PC-3 (cell line): ENCODE data around the gene TCF21. TPM values are rescaled to one million over a fixed set of nuclear protein-coding genes. Genes with fewer than 3 reads are reported as not detected.

ENCODE experiments used
- ATAC-seq: fragments of 200-7000 bp; cut with Tn5 transposase; 2 replicates; pipeline ENCODE4 v1.9.1; 2020; ENCODE audit warnings: mild to moderate bottlenecking, moderate library complexity
- BruUV-seq: library from RNA; stranded (reverse); fragments of 400-500 nt; replicated peaks from 2 replicates; lab custom pipeline; 2021; lab: Mats Ljungman, UMichigan
- CTCF ChIA-PET: fragments of 300-600 bp; sonication (Branson Sonifier 250); formaldehyde crosslinking; loops from one replicate; lab custom pipeline; 2022; ENCODE audit warnings: antibody characterized with exemption; lab: Charles Lee
- POLR2A ChIA-PET: fragments of 300-600 bp; sonication (Branson Sonifier 250); formaldehyde crosslinking; loops from one replicate; lab custom pipeline; 2022; ENCODE audit warnings: antibody characterized with exemption; ENCODE audit not compliant: unreplicated experiment; lab: Charles Lee
- DNase-seq: peaks from one replicate; pipeline ENCODE4 v3.0.0-alpha.2; 2015
- H2AFZ ChIP-seq: fragments of 300-600 bp; sonication (generic); 2 replicates; pipeline ENCODE4 v1.6.0; 2016; ENCODE audit warnings: antibody characterized with exemption, low read length
- H3F3A ChIP-seq: fragments of 300-600 bp; sonication (generic); one replicate; pipeline ENCODE4 v1.6.0; 2017; ENCODE audit warnings: antibody characterized with exemption, low read length, control low read depth, mild to moderate bottlenecking; ENCODE audit not compliant: unreplicated experiment
- H3K27ac ChIP-seq: fragments of 300-600 bp; sonication (generic); 2 replicates; pipeline ENCODE4 v1.5.1; 2016; ENCODE audit warnings: mild to moderate bottlenecking, low read length
- H3K27me3 ChIP-seq: fragments of 300-600 bp; sonication (generic); 2 replicates; pipeline ENCODE4 v1.6.1; 2016; ENCODE audit warnings: low read length, mixed read lengths
- H3K36me3 ChIP-seq: fragments of 300-600 bp; sonication (generic); 2 replicates; pipeline ENCODE4 v1.6.1; 2016; ENCODE audit warnings: low read depth, mixed run types, low read length, mixed read lengths
- H3K4me1 ChIP-seq: fragments of 300-600 bp; sonication (generic); 2 replicates; pipeline ENCODE4 v1.5.1; 2016; ENCODE audit warnings: low read length; ENCODE audit not compliant: insufficient read depth
- H3K4me2 ChIP-seq: fragments of 300-600 bp; sonication (generic); 2 replicates; pipeline ENCODE4 v1.6.0; 2016; ENCODE audit warnings: low read length
- H3K4me3 ChIP-seq: fragments of 300-600 bp; sonication (generic); 2 replicates; pipeline ENCODE4 v1.5.1; 2016; ENCODE audit warnings: mild to moderate bottlenecking, low read length, mixed read lengths
- H3K79me2 ChIP-seq: fragments of 300-600 bp; sonication (generic); 2 replicates; pipeline ENCODE4 v1.6.1; 2017; ENCODE audit warnings: low read length, mixed read lengths
- H3K9ac ChIP-seq: fragments of 300-600 bp; sonication (generic); 2 replicates; pipeline ENCODE4 v1.6.0; 2016; ENCODE audit warnings: mild to moderate bottlenecking, low read length
- H3K9me2 ChIP-seq: fragments of 300-600 bp; sonication (generic); replicated peaks from 2 replicates; pipeline ENCODE4 v1.6.1; 2016; ENCODE audit warnings: mixed run types, low read length, mixed read lengths
- H3K9me3 ChIP-seq: fragments of 300-600 bp; sonication (generic); 2 replicates; pipeline ENCODE4 v1.6.1; 2016; ENCODE audit warnings: low read length, mixed read lengths
- H4K20me1 ChIP-seq: fragments of 300-600 bp; sonication (generic); 2 replicates; pipeline ENCODE4 v1.6.1; 2016; ENCODE audit warnings: low read length, mixed read lengths
- CTCF ChIP-seq: fragments of 300-600 bp; sonication (generic); conservative IDR thresholded peaks from 2 replicates; pipeline ENCODE4 v1.5.1; 2017; ENCODE audit warnings: antibody characterized with exemption, low read depth, mild to moderate bottlenecking, low read length
- EZH2 ChIP-seq: fragments of 300-600 bp; sonication (generic); IDR thresholded peaks from one replicate; pipeline ENCODE4 v1.6.1; 2017; ENCODE audit warnings: antibody characterized with exemption, mild to moderate bottlenecking, low read length; ENCODE audit not compliant: unreplicated experiment
- EZH2phosphoT487 ChIP-seq: fragments of 300-600 bp; sonication (generic); IDR thresholded peaks from 2 replicates; pipeline ENCODE4 v1.6.1; 2018; ENCODE audit warnings: mild to moderate bottlenecking, antibody characterized with exemption, low read length, borderline replicate concordance
- intact Hi-C: fragments of 100-400 bp; cut with micrococcal nuclease; formaldehyde crosslinking; loops from 2 replicates; pipeline ENCODE4 v1.9.0; 2023
- total RNA-seq: library from RNA; depleted of rRNA; stranded (reverse); fragments of >200 nt; gene quantifications from 2 replicates; pipeline ENCODE4 v1.2.3, GENCODE V29; 2014

Gene TCF21
- total RNA-seq, 1 experiment from 2014 or later: not detected

- 0 out of 2 replicates have a peak, but pooled peaks cover 5% of the 10 kb centered on the region for H3K4me1 ChIP-seq
- peak overlapping the region; percentile 53 for H3K4me3 ChIP-seq
- TF ChIP-seq CTCF (no peak), EZH2 (peak; percentile 44)
- no peaks in the 10 kb centered on the region for H3K36me3 ChIP-seq
- CTCF ChIA-PET: no interaction called here
- peak overlapping the region; percentile 46 for H2AFZ ChIP-seq
- no peaks in the 10 kb centered on the region for H4K20me1 ChIP-seq
- H3K4me2 ChIP-seq: peak overlapping the region; percentile 69
- no peaks in the 10 kb centered on the region for H3F3A ChIP-seq
- H3K27ac ChIP-seq: no peak overlapping the region
- DNase-seq: no peak
- H3K9me3 ChIP-seq: no peaks in the 10 kb centered on the region
- POLR2A ChIA-PET: no interaction called here
- no TSS peak for BruUV-seq
- H3K27me3 ChIP-seq: peaks cover 59% of the 10 kb centered on the region
- ATAC-seq: no peak
- no peak overlapping the region for H3K9ac ChIP-seq
- no peaks in the 10 kb centered on the region for H3K9me2 ChIP-seq
- intact Hi-C loops: no loop called here
- H3K79me2 ChIP-seq: no peaks in the 10 kb centered on the region
Measured at GRCh38 chr6:133892813-133893691, 4.1 kb downstream of the TCF21 start.

GRCh38 chr6:133893946-133894345 lies 5.0 kb downstream of the TCF21 start:
- BruUV-seq: no TSS peak
- Histone ChIP-seq H3K9me2 (no peaks in the 10 kb centered on the region), H3K27me3 (peaks cover 59% of the 10 kb centered on the region), H3K4me1 (0 out of 2 replicates have a peak, but pooled peaks cover 5% of the 10 kb centered on the region), H3K9me3 (no peaks in the 10 kb centered on the region), H3K4me2 (no peak overlapping the region), H3K27ac (no peak overlapping the region), H2AFZ (no peak overlapping the region), H3K4me3 (no peak overlapping the region), H3F3A (no peaks in the 10 kb centered on the region), H3K9ac (no peak overlapping the region), H4K20me1 (no peaks in the 10 kb centered on the region), H3K36me3 (no peaks in the 10 kb centered on the region), H3K79me2 (no peaks in the 10 kb centered on the region)
- no peak for TF ChIP-seq CTCF
- no peak for TF ChIP-seq EZH2phosphoT487
- TF ChIP-seq EZH2: no peak
- CTCF ChIA-PET: no interaction called here
- ATAC-seq (no peak), DNase-seq (no peak)
- POLR2A ChIA-PET: no interaction called here
- intact Hi-C loops: no loop called here

DNA sequence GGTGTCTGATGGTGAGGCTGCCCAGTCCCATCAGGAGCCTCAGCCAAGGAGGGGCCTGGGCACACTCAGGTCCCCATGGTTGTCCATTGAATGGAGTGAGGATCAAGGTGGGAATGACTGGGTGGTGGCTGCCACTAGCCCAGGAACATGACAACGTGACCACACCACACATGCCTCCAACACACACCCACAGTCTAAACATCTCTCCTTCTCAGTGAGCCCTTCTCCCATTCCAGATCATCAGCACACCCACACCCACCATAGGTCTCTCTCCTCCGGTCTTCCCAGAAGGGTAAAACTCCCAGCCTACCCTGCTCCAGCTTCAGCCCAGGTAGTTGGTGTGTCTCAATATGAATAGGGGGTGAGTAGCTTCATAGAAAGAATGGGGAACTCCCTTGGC lies 5.5 kb downstream of the TCF21 start:
- intact Hi-C loops: no loop called here
- no peak overlapping the region for H3K4me3 ChIP-seq
- no peak overlapping the region for H3K9ac ChIP-seq
- TF ChIP-seq EZH2phosphoT487: no peak
- no peak for TF ChIP-seq EZH2
- no peak for TF ChIP-seq CTCF
- BruUV-seq: no TSS peak
- H3K27me3 ChIP-seq: peaks cover 59% of the 10 kb centered on the region
- DNase-seq: no peak
- H4K20me1 ChIP-seq: no peaks in the 10 kb centered on the region
- H3K4me2 ChIP-seq: no peak overlapping the region
- no peak overlapping the region for H2AFZ ChIP-seq
- H3K9me3 ChIP-seq: no peaks in the 10 kb centered on the region
- ATAC-seq: no peak
- no peak overlapping the region for H3K27ac ChIP-seq
- no peaks in the 10 kb centered on the region for H3K79me2 ChIP-seq
- no peaks in the 10 kb centered on the region for H3K36me3 ChIP-seq
- ChIA-PET POLR2A (no interaction called here), CTCF (no interaction called here)
- 0 out of 2 replicates have a peak, but pooled peaks cover 5% of the 10 kb centered on the region for H3K4me1 ChIP-seq
- H3F3A ChIP-seq: no peaks in the 10 kb centered on the region
- H3K9me2 ChIP-seq: no peaks in the 10 kb centered on the region
